Inflammatory macrophage (primary cell): Measurements from ENCODE around the gene DLGAP1.

Source experiments
- DNase-seq, 2 donors: peaks; one replicate each; pipeline ENCODE4 v3.0.0-alpha.2; 2020 to 2022

DLGAP1 gene

DNA sequence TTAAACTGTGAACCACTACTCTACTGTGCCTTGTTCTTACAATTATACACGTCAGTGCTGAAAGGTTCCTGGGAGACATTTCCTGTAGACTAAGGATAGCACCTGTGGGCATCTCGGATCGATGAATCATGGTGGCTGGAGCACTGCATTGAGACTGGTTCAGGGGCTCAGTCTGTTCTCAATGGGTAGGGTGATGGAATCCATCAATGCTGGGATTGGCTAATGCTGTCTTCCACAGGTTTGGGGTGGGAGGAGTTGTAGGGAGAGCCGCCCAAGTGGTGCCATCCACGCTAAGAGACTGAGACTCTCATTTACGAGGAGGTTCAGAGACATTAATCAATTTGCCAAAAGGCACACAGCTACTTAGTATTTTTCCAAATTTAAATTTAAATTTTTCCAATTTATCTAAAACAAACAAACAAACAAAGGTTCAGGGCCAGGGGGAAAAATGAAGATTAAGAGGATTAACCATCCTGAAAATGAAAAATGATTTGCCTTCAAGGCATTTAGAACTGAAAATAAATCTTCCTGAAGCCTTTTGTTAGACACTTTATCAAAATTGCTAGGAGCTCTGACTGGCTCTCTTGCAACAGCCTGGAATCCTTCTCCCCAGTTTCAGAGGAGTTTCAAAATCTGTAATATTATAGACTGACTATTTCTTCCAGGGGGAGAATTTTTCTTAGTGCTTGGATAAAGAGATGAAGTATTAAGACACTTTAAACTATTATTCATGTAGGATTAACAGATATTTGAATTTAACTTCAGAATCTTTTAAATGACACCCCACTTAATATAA is 645.9 kb downstream of the DLGAP1 start:
- DNase-seq: no peak

DNA sequence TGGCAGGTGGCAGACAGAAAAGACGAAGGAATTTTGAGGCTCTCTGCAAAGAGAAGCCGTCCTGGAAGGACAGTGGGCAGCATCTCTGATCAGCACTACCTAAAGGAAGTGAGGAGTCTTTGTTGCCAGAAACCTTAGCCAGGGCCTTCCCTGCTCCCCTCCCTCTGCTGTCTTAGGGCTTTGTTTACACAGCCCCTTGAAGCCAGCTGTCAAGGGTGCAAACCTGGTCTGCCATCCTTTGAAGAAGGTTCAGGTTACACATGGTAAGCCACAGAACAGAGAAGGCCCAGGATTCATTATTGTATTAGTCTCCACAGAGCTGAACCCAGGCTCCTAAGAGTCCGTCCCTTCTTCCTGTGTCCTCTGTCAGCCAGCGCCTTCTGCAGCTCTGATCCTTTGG is 648.5 kb downstream of the DLGAP1 start:
- no peak for DNase-seq

DNA sequence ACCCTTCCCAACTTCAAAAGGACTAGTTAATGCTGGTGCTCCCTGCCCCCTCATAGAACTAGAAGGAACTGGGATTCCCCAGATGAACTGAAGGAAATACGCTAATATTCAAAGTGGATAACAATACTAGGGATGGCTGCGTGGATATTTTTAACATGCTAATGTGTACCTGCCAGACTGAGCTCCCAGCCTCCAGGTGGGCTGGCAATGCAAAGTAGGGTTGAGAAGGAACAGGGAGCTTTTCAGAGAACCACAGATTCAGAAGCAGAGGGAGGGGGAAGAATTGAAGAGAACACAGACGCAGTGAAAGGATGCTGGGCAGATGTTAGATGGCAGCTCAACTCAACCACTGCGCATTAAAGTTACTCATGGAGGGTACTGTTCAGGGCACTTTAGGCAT is 650.8 kb downstream of the DLGAP1 start:
- no peak for DNase-seq

DNA sequence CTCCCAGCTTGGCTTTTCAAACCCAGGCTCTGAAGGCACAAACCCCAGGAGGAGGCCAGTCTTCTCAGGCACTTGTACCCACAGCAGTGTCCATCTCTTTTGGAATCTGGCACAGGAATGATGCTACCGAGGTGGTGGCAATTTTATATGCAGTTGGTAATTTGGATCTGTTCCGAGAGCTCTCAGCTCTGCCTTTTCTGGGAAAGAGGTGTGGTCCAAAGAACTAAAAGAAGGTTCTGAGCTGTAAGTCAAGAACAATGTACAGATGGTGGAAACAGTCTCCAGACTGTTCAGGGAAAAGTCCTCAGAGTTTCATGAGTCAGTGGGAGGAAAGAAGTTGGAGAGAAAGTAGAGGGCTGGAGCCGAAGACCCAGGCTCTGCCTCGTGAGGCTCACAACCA is 651.8 kb downstream of the DLGAP1 start:
- DNase-seq: no peak

DNA sequence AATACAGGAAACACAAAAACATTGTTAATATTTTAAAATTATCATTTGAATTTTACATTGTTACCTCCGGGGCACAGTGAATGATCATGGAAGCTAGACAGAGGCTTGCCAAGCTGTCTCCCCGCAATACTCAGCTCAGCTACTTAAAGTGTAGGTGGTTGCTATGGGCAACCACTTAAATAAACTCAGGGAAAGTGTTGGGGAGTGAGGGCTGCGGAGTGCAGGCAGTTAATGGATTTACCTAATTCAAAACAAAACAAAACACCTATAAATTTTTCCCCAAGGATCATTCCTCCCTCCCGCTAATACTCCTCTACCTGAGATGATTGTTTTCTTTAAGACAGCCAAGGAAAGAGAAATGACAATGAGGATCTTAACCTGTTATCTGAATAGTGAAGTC is 655.6 kb downstream of the DLGAP1 start:
- no peak for DNase-seq

DNA sequence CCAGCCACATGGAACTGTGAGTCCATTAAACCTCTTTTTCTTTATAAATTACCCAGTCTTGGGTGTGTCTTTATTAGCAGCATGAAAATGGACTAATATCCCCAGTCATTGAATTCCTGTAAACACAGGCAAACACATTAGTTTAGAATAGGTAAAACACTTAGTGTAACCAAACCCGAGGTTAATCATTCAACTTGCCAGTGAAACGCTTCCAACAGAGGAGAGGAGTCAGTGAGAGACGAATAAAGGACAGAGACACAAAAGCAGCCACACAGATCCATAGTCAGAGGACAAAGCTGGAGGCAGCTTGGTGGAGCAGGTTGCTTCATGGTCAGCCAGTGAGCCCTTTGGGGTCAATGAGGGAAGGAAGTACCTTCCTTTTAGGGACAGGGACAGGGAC is 657.1 kb downstream of the DLGAP1 start:
- DNase-seq: no peak

DNA sequence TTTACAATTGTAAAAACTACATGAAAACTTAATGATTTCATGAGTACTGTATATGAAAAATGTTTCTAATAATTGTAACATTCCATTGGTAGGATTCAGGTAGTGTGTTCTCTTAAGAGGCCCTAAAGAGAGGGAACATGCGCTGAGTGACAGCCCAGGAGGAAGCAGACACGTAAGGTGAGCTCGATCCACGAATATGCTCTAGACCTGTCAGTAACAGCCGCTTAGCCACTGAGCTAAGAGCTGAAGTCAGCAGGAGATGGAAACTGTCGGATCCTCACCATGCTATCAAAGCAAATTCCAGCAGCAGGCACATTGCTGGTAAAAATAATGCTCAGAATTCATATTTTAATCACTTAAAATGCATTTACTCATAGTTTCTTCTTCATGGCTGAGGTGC is 658.7 kb downstream of the DLGAP1 start:
- no peak for DNase-seq

DNA sequence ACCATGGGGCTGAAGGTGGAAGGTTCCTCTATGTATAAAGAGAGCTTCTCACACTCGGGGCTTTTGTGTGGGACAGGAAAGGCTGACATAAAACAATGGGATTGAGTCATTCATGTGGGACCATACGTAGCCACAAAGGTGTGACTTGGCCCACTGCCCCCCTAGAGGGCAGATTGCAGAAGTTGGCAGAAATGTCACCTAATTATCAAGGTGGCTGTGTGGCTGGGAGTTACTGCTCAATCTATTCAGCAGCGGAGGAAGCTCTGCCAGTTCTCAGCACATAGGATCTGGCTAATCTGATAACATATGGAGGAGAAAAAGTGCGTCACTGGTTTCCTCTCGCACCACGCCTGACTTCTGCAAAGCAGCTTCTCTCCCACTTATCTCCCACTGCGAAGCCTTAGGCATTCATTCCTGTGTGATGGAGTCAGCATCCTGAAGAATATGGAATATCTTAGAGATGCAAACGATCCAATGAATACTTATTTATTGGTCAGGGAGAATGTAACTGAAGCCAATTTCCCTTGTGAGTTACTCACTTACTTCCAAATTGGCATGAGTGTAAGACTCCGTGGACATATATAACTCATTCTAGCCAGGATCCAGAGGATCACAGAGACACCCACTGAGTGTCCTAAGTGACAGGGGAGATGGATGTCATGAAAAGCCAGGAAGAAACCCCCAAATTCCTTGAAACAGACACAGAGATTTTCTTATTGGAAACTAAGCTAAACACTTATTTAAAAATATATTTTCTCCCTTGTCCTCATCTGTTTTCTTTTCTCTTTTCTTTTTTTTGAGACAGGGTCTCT is 660.4 kb downstream of the DLGAP1 start:
- DNase-seq: no peak

DNA sequence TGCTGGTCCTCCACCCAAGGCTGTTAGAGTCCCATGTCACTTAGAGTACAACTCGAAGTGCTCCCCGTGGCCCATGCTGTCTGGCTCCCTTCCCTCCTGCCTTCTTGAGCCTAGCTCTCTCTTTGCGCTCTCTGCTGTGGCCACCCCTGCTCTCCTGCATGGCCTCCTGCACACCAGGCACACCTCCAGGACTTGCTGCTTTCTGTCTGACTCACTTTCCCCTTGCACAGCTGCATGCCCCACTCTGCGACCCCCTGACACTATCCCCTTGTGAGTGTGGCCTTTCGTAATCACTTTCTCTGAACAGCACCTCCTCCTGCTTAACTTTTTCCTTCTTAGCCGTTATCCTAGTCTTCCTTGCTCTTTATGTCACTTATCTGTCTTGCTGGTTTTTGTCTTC is 661.6 kb downstream of the DLGAP1 start:
- DNase-seq: no peak

DNA sequence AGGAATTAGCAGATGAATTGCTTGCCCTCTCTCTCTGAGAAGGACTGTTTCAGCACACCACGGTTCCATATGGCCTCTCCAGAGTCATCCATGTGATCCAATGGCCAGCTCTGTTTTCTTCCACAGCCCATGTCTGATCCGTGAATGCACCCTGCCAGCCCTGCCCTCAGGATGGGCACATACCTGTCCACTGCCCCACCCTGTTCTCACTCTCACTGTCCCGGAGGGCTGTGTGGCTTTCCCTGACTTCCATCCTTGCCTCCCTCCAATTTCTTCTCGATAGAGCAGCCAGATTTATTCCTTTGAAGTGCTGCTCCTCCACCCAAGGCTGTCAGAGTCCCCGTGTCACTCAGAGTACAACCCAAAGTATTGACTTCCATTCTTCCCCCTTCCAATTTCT is 662.0 kb downstream of the DLGAP1 start:
- no peak for DNase-seq

DNA sequence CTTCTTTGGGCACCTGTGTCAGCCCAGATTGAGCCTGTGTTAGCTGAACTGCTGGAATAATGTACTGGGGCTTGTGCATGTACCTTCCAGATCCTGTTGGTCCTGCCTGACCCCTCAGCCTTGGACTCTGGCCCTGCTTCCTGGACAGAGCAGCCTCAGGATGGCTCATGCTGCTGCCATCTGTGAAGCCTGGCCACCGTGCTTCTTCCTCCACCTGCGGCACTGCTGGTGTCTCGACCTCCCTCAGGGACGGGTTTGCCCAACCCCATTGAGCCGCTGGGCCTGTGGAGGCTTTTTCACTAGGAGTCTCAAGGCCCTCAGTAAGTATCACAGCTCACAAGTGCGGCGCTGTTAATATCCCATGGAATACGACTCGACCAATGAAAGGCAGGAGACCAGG is 662.4 kb downstream of the DLGAP1 start:
- DNase-seq: no peak

DNA sequence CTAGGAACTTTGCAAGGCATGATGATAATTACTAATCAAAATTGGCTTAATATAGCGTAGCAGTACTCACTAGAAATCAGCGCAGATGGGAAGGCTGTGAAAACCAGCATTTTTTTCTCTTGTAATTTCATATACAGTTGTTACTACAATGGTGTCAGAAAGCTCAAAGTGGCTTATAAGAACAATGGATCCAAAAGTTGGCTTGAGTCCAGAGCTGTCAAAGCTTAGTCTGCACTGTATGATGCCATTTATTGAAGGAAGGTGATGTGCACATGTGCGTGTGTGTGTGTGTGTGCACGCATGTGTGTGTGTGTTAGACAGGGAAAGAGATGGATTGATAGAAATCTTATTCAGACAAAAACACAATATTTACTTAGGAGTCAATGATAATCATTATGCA is 663.9 kb downstream of the DLGAP1 start:
- no peak for DNase-seq

DNA sequence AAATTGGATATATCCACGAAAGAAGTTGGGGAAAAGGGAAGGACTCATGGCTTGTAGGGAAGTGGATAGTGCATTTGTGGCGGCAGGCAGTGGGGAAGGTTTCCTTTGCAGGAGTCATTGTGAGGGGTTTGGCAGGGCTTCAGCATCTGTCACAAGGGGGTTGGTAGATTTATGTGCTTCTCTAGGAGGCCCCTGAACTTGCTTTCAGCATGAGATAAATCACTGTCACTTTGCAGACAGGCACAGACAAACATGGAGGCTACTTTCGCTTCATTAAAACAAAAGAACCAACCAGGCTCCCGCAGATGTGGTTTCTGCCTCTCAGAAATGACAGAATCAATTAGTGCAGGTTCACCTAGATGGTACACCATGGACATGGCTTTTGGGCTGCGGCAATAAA is 664.4 kb downstream of the DLGAP1 start:
- DNase-seq: peak in 1 of 2 donors; percentile 4

DNA sequence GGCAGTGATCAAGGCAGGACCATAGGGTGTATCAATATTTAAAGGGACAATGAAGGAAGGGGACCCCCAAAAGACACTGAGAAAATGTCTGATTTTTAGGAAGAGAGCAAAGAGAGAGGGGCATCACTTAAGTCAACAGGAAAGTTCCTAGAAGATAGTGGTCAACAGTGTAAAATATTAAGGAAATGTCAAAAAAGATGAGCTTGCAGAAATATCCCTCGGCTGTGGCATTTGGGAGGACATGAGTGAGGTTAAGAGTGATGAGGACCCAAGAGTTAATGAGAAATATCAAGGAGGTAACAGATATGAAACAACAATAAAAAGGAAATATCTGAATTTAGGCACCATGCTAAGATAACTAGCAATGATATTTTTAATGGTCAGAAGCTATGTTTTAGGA is 665.6 kb downstream of the DLGAP1 start:
- DNase-seq: no peak

DNA sequence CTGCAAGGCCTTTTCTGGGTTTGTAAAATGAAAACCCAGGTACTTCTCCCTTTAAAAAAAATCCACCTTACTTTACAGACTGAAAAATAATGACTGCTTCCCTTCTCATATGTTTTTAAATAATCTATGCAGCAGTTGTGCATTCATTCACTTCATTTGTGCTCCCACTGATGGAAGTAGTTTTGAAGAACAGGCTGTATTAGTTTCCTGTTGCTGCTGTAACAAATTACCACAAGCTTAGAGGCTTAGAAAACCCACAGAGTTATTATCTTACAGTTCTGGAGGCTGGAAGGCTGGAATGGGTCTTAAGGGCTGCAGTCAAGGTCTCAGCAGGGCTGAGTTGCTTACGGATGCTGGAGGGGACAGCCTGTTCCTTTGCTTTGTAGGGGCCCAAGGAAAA is 670.2 kb downstream of the DLGAP1 start:
- DNase-seq: no peak

DNA sequence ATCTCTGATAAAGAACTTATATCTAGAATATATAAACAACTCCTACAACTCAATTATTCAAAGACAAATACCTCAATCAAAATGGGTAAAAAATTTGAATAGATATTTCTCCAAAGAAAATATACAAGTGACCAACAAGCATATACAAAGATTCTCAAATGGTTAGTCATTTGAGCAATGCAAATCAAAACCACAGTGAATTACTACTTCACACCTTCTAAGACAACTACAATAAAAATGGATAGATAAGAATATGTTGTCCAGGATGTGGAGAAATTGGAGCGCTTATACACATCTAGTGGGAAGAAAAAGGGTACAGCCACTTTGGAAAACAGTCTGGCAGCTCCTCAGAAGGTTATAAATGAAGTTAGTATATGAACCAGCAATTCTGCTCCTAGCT is 672.2 kb downstream of the DLGAP1 start:
- DNase-seq: no peak

DNA sequence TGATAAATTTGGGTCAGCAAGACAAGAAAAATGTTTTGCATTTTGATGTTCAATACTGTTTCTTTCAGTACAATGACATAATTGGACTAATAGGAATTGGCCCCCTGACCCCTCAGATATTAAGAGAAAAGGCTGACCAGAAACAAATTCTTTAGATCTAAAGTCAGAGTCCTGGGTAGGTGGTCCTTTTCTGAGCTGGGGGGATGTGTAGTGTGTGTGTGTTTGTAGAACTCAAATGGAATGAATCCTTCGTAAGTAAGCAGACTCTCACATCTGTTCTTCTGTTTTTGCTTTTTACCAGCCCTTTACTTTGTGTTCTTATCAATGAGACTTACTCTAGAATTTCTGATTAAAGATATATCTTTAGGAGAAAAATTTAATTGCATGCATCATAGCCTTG is 677.4 kb downstream of the DLGAP1 start:
- no peak for DNase-seq

DNA sequence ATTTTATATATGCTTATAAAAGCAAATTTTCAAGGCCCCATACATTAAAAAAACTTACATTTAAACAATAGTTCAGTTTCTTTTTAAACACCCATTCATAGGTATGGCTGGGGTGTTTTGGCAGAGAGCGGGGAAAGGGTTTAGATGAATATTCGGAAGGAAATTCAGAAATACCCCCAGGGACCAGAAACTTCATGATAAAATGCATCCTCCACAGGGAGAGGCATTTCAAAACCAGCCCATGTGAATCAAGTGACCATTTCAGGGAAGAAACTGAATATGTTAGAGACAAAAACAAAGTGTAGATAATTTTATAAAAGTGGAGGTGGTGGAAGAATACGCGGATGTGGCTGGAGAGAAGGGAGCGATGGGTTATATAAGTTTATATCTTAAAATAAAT is 678.0 kb downstream of the DLGAP1 start:
- DNase-seq: no peak

DNA sequence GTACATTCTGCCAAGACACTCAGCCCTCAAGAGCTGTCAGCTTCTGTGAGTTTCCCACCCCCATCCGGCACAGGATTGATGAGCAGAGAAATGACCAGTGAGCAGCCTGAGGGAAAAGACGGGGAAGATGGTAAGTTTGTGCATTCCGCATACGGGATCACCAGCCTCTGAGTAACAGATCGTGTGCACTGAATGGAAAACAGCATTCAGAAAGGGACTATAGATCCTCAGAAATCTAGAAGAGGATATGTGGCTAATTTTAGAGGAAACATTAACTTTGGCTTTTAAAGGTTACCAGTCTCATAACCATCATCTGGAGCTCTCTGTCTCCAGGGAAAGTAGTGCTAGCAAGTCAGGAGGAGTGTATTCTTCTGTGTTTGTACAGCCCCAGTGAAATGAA is 679.1 kb downstream of the DLGAP1 start:
- no peak for DNase-seq

DNA sequence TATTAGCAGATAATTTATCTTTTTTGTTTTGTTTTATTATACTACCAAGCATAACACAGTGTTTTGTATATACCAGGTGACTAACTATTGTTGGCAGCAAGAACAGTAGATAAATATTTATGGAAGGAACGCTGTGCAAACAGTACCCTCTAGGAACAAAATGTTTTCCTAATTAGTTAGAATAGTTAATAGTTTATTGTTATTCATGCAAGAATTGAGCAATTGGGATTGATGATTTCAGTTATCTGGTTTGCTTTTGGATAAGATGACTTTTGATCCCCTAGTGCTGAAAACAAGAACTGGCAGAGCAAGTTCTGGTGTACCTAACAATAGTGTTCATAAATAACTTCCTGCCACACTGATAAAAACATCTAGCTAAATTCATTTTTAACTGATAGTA is 681.8 kb downstream of the DLGAP1 start:
- DNase-seq: no peak

DNA sequence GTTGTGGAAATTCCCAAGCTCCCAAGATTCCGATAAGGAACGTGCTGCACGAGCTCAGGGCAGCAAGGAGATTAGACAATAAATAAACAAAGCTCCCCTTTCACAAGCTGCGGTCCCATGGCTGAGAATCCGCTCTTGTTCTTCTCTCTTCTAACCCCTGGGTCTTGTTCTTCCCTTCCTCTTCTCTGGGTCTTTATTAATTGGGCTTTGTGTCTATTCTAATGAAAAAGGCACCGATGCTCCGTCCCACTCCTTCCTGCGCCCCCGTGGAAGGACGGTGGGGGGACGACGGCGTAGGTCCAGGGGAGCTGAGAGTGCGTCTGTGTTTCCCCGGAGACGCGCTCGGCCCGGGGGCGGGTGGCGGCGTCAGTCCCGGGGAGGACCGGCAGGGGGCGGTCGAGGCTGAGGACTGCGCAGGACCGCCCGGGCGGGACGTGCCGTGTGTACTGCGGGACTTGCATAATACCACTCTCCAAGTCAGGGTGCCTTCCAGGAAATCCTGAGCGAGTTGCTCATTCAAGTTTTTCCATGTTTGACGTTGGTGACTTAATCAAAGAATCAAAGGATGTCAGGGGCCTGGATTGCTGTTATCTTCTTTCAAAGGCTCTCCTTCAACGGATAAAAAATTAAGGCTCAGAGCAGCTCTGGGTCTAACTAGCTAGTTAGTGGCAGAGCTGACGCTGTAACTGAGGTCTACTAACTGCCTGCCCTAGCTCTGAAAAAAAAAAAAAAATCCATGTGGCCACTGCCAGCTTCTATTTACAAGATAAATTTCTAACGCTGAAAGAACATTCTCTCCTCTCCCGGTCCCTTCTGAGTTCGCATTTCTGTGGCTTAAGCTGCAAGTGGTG is 683.8 kb downstream of the DLGAP1 start:
- DNase-seq: peak; percentile 87 to 90

DNA sequence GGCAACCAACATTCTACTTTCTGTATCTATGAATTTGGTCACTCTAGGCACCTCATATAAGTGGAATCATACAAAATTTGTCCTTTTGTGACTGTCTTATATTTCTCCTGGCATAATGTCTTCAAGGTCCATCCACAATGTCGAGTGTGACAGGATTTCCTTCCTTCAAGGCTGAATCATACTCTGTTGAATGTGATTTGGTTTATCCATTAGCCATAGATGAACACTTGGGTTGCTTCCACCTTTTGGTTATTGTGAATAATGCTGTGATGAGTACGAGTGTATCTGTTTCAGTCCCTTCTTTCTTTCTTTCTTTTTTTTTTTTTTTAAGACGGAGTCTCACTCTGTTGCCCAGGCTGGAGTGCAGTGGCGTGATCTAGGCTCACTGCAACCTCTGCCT is 693.8 kb downstream of the DLGAP1 start:
- DNase-seq: no peak

DNA sequence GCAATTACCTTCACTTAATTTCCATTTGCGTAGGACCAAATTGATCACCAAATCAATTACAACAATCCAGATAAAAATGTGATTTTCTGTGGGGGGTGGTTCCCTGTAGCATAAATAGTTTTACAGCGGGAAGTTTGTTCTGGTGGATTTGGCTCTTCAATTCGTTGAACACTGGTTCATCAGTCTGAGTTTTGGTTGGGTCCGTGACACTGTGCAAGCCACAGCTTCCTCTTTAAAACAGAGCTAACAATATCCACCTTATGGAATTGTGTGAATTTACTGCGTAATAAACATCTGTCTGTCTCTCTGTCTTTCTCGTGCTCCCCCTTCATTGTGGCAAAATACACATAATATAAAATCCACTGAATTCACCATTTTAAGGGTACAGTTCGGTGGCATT is 694.4 kb downstream of the DLGAP1 start:
- DNase-seq: peak in 1 of 2 donors; percentile 29
